GM12892 (cell line): ENCODE measurements around the gene GCC2.

ENCODE experiments used
- POLR2A ChIP-seq: IDR thresholded peaks from 2 replicates; pipeline ENCODE4 v1.6.1; 2011; ENCODE audit warnings: low read depth, low read length, control low read depth
- POLR2AphosphoS5 ChIP-seq: IDR thresholded peaks from 2 replicates; pipeline ENCODE4 v1.6.1; 2011; ENCODE audit warnings: low read depth, low read length, control low read depth
- TAF1 ChIP-seq: IDR thresholded peaks from 2 replicates; pipeline ENCODE4 v1.6.1; 2011; ENCODE audit warnings: low read depth, mild to moderate bottlenecking, control low read depth, low read length, borderline replicate concordance

GRCh38 chr2:108554528-108554927 is 105.5 kb downstream of the GCC2 start:
- no peak for TF ChIP-seq POLR2AphosphoS5
- TF ChIP-seq POLR2A = no peak
- no peak for TF ChIP-seq TAF1
